Glomerular visceral epithelial cell (primary cell): ENCODE measurements around the gene NFE2L3.
A peak's percentile ranks its signal among the peaks of the same experiment; 100 is the strongest.
"Not testable (repeated sequence)": the region's sequence is repeated elsewhere in the genome, so short reads cannot be mapped to it uniquely, and the experiment has no call there.

Source experiments
- DNase-seq: peaks from one replicate; pipeline ENCODE4 v3.0.0-alpha.2; 2016; ENCODE audit errors: extremely low spot score

The NFE2L3 gene

DNA sequence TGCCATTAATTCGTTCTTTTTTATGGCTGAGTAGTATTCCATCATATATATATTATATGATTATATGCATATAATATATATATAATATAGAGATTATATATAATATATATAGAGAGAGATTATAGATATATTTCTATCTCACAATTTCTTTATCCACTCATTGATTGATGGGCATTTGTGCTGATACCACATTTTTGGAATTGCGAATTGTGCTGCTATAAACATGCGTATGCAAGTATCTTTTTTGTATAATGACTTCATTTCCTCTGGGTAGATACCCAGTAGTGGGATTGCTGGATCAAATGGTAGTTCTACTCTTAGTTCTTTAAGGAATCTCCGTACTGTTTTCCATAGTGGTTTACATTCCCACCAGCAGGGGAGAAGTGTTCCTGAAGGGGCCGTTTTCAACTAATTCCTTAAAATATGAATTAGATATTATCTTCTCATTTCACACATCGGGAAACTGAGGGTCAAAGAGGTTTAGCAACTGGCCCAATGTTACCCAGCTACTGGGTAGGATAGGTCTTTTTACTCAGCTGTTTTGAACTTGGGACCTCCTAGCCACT, 16.5 kb downstream of the NFE2L3 start:
- DNase-seq, result no peak

DNA sequence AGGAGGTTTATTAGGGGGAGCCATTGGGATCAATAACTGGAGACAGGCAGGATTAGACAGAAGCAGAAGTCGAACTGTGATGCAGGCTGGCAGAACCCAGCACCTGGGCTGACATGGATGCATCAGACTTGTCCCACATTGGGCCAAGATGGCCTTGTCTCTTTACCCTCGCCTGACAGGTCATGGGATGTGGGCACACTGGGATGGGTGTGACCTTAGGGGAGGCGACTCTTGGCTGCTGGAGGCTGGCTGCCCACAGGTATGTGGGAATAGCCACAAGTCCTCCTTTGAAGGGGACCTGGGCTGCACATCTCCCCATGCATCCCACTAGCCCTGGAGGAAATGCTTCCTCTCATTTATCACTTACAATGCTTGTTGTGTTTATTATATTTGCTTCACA, 17.3 kb downstream of the NFE2L3 start:
- no peak for DNase-seq

DNA sequence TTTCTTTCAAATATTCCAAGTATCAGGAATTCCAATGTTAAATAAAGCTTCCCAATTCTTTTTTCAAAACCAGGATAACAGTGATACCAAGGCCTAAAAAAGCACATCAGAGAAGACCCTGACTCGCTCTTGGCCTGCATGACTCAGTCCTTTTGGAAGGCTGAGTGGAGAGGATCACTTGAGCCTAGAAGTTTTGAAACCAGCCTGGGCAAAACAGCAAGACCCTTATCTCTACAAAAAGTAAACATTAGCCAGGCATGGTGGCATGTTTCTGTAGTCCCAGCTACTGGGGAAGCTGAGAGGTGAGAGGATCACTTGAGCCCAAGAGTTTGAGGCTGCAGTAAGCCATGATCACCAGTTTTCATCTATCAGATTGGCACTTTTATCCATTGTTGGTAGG, 18.7 kb downstream of the NFE2L3 start:
- DNase-seq, result no peak

DNA sequence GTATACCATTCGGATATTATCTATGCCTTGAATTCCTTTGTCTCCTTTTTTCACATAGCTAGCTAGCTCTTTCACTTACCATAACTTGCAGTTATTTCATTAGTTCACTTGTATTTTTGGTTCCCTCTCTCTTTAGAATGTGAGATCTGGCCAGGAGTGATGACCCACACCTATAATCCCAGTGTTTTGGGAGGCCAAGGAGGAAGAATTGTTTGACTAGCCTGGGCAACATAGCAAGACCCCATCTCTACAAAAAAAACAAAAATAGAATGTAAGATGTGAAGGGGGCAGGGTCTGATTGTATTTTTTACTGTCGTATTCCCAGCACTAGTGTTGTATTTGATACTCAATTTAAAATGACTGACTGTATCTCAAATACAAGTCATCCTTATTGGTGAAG, 19.6 kb downstream of the NFE2L3 start:
- no peak for DNase-seq

DNA sequence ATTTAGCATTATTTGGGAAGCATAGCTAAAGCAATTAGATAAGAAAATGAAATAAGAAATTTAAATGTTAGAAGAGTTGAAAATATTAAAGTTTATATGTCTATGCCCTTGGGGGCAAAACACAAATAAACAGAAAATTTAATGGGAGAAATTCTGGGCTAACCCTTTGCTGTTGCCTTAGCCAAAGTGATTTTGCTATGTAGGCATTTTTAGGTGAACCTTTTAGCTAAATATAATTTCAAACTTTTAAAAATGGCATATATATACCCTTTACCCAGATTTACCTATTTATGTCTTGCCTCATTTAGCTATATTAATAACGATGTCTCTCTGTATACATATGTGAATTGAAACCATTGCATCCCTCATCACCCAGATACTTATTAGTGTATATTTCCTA, 20.1 kb downstream of the NFE2L3 start:
- DNase-seq, result no peak

DNA sequence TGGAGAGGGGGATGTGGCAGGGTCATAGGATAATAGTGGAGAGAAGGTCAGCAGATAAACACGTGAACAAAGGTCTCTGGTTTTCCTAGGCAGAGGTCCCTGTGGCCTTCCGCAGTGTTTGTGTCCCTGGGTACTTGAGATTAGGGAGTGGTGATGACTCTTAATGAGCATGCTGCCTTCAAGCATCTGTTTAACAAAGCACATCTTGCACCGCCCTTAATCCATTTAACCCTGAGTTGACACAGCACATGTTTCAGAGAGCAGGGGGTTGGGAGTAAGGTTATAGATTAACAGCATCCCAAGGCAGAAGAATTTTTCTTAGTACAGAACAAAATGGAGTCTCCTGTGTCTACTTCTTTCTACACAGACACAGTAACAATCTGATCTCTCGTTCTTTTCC, 23.9 kb downstream of the NFE2L3 start:
- DNase-seq, result not testable (repeated sequence)

DNA sequence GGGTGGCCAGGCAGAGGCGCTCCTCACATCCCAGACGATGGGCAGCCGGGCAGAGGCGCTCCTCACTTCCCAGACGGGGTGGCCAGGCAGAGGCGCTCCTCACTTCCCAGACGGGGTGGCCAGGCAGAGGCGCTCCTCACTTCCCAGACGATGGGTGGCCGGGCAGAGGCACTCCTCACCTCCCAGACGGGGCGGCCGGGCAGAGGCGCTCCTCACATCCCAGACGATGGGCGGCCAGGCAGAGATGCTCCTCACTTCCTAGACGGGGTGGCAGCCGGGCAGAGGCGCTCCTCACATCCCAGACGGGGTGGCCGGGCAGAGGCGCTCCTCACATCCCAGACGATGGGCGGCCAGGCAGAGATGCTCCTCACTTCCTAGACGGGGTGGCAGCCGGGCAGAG, 24.7 kb downstream of the NFE2L3 start:
- not testable (repeated sequence) for DNase-seq

DNA sequence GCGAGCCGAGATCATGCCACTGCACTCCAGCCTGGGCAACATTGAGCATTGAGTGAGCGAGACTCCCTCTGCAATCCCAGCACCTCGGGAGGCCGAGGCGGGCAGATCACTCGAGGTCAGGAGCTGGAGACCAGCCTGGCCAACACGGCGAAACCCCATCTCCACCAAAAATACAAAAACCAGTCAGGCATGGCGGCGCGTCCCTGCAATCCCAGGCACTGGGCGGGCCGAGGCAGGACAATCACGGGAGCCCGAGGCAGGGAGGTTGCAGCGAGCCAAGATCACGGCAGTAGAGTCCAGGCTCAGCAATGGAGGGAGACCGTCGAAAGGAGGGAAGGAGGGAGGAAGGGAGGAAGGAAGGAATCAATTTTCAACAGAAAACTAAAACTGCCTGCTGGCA, 25.3 kb downstream of the NFE2L3 start:
- DNase-seq, result not testable (repeated sequence)

DNA sequence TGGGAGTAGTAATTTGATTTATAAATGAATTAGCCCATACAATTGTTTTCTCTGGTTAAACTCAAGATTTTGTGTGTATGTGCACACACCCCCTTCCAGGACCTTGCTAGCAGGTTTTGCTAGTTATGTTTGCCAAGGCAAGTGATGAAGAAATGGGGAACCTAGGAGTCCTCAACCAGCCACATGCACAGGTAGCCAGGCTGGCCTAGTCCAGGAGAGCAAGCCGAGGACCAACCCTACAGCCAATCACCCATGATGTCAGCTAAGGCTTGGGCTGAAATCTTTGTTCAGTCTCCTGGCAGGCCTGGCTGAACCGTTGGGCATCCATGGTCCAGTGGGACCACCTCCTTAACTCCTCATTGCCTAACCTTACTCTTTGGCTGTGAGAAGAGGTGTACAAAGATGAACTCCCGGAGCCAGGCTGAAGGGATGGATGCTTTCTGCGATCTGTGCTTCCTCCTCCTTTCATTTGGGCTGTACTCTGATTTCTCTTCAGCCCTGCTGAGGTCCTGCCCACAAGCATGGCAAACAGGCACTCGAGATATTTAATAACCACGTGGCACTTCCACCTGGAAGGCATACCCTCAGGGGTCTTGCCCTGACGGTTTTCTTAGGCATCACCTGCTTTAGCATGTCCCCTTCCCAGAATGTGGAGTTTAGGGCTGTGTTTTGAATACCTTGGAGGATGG, 26.4 kb downstream of the NFE2L3 start:
- no peak for DNase-seq

DNA sequence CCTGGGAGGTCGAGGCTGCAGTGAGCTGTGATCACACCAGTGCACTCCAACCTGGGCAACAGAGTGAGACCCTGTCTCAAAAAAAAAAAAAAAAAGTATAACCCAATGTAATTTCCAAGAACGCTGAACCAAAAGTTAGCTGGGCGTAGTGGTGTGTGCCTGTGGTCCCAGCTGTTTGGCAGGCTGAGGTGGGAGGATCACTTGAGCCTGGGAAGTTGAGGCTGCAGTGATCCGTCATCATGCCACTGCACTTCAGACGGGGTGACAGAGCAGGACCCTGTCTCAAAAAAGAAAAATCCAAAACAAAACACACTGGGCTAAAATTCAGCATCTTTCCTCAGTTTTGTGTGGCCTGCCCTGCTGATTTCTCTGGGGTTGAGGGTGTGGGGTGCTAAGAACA, 27.4 kb downstream of the NFE2L3 start:
- DNase-seq, result no peak

DNA sequence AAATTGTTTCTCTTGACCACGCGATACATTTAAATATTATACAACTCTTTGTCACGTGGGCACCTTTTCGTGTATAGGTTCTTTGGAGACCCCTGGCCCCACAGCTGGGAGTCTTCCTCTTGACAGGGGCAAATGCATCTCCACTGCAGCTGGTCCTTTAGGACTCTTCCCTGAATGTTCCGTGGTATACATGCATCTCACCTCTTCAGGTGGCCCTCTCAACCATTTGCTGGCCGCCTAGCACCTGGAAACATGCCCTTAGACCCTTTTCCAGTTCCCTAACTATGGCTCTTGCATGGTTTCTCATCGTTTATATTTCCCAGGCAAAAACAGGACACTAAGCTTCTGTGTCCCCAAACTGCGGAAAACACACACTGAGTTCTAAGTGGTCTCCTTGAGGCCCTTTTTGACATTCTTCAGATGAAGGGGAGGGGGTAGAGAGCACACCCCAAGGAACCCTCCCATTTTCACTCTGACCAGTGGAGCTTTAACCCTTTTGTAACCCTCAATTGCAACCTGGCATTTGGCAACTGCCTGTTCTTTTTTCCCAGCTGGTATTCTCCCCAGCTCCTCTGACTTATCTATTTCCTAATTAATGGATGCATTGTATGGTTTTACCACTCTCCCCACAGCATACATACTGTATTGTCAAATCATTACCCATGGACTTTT, 28.0 kb downstream of the NFE2L3 start:
- no peak for DNase-seq

DNA sequence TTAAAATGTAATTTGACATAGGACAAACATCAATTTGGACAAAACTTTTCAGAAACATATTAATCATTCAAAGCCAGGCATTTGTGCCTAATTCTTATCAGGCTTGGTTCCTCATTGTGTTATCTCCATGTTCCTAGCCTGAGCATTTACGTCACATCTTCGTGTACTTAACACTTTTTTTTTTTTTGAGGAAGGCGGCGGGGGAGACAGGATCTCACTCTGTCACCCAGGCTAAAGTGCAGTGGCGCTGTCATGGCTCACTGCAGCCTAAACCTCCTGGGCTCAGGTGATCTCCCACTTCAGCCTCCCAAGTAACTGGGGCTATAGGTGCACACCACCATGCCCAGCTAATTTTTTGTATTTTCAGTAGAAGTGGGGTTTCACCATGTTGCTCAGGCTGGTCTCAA, 28.8 kb downstream of the NFE2L3 start:
- DNase-seq, result no peak

DNA sequence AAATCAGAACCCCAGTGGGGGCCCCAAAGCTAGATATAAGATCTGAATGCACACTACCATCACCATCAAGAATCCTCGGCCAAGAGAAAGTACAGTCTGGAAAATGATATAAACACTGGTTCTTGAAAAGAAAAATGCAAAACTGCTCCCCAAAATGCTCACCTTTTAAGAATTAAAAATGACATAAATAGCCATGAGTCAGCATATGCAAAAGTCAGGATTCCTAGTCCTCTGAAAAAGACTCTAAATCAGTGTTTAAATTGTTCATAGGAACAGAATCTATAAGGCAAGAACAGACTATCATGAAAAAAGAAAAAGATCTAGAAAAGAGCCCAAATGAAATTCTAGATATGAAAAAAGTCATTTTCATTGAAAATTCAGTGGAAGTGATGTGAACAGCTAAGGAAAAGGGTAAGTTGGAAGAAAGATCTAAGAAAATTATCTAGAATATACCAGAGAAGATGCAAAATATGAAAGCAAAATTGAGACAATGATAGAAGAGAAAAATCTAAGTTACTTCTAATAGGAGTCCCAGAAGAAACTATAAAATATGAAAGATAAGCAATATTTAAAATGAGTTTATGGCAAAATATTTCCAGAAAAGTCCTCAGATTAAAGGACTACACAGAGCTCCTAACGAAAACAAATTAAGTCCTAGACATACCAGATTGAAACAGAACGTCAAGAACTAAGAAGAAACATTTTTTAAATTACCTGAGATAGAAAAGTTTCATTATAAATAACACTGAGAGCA, 29.7 kb downstream of the NFE2L3 start:
- no peak for DNase-seq

DNA sequence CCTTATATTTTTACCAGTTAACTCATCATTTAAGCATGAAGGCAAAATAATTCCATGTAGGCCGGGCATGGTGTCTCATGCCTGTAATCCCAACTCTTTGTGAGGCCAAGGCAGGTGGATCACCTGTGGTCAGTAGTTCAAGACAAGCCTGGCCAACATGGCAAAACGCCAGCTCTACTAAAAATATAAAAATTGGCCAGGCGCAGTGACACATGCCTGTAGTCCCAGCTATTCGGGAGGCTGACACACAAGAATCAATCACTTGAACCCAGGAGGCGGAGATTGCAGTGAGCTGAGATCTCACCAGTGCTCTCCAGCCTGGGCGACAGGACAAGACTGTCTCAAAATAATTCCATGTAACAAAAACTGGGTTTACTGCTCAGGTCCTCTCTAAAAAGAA, 30.3 kb downstream of the NFE2L3 start:
- DNase-seq, result peak; percentile 50

DNA sequence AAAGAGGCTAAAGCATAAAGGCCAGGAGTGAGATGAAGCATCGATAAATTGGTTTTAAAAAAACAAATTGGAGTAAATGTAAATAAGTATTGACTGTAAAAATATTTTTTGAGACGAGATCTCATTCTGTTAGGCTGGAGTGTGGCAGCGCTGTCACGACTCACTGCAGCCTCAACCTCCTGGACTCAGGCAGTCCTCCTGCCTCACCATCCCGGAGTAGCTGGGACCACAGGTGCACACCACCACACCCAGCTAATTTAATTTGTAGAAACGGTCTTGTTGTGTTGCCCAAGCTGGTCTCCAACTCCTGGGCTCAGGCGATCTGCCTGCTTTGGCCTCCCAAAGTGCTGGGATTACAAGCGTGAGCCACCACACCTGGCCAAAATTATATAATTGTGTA, 30.7 kb downstream of the NFE2L3 start:
- peak; percentile 47 for DNase-seq

DNA sequence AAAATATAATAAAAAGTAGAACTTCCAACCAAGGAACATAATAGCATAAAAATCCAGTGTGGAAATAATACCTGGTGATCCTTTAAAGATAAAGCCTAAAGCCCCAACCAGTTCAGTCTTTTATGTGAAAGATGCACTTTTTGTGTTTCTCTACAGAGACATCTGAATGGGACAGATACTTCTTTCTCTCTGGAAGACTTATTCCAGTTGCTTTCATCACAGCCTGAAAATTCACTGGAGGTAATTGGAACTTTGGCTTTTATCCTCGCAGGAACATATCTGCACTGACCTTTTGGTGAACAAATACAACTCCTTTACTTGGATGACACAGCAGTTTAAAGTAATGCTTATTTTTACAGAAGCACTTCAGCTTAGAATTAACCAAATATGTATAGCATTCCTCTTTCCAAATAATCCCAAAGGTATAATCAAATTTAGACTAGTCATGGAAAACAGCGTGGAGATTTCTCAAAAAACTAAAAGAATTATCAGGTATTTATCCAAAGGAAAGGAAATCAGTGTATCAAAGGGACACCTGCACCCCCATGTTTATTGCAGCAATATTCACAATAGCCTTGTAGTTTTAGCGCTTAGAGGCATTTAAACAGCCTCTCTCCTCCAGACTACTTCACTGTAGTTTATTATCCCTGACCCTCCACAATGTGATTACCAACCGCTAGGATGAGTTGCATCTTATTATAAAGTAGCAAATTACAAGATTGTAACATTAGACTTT, 31.7 kb downstream of the NFE2L3 start:
- DNase-seq, result no peak

DNA sequence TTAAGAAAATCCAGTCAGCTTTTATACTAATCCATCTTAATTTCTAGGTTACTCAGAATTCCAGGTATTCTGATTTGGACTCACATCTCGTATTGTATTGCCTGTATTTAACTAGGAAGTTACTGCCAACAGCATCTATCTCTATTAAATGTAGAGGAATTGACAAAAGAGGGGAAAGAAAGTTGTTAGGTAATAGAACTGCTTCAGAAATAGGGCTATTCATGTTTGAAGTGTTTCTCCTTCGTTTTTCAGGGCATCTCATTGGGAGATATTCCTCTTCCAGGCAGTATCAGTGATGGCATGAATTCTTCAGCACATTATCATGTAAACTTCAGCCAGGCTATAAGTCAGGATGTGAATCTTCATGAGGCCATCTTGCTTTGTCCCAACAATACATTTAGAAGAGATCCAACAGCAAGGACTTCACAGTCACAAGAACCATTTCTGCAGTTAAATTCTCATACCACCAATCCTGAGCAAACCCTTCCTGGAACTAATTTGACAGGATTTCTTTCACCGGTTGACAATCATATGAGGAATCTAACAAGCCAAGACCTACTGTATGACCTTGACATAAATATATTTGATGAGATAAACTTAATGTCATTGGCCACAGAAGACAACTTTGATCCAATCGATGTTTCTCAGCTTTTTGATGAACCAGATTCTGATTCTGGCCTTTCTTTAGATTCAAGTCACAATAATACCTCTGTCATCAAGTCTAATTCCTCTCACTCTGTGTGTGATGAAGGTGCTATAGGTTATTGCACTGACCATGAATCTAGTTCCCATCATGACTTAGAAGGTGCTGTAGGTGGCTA, 32.5 kb downstream of the NFE2L3 start:
- not testable (repeated sequence) for DNase-seq

DNA sequence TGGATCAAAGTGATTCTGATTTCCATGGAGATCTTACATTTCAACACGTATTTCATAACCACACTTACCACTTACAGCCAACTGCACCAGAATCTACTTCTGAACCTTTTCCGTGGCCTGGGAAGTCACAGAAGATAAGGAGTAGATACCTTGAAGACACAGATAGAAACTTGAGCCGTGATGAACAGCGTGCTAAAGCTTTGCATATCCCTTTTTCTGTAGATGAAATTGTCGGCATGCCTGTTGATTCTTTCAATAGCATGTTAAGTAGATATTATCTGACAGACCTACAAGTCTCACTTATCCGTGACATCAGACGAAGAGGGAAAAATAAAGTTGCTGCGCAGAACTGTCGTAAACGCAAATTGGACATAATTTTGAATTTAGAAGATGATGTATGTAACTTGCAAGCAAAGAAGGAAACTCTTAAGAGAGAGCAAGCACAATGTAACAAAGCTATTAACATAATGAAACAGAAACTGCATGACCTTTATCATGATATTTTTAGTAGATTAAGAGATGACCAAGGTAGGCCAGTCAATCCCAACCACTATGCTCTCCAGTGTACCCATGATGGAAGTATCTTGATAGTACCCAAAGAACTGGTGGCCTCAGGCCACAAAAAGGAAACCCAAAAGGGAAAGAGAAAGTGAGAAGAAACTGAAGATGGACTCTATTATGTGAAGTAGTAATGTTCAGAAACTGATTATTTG, 33.3 kb downstream of the NFE2L3 start:
- no peak for DNase-seq

DNA sequence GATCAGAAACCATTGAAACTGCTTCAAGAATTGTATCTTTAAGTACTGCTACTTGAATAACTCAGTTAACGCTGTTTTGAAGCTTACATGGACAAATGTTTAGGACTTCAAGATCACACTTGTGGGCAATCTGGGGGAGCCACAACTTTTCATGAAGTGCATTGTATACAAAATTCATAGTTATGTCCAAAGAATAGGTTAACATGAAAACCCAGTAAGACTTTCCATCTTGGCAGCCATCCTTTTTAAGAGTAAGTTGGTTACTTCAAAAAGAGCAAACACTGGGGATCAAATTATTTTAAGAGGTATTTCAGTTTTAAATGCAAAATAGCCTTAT, 33.8 kb downstream of the NFE2L3 start:
- no peak for DNase-seq
